Retinal pigment epithelial cell (primary cell): ENCODE data around the gene PARVB.

Source experiments
- DNase-seq: peaks from one replicate; pipeline ENCODE4 v3.0.0-alpha.2; 2010; ENCODE audit warnings: low read depth
- H3K4me3 ChIP-seq: 2 replicates; pipeline ENCODE4 v1.5.1; 2011; ENCODE audit warnings: mild to moderate bottlenecking, low read length, control low read depth, moderate library complexity
- CTCF ChIP-seq: conservative IDR thresholded peaks from 2 replicates; pipeline ENCODE4 v1.5.1; 2011; ENCODE audit warnings: low read depth, low read length, control low read depth, inconsistent platforms

PARVB gene

GRCh38 chr22:44200451-44200850 is 176.3 kb downstream of the PARVB start:
- H3K4me3 ChIP-seq, result no peak overlapping the region
- no peak for TF ChIP-seq CTCF
- DNase-seq, result no peak

- no peak for DNase-seq
- no peak for TF ChIP-seq CTCF
- H3K4me3 ChIP-seq, result no peak overlapping the region
Measured at GRCh38 chr22:44200855-44201550, 176.9 kb downstream of the PARVB start.

- DNase-seq, result no peak
- H3K4me3 ChIP-seq, result no peak overlapping the region
- TF ChIP-seq CTCF, result no peak
Measured at GRCh38 chr22:44201665-44202064, 177.6 kb downstream of the PARVB start.

- TF ChIP-seq CTCF, result no peak
- H3K4me3 ChIP-seq, result no peak overlapping the region
- DNase-seq, result peak; percentile 43
Measured at GRCh38 chr22:44202261-44202789, 178.2 kb downstream of the PARVB start.

GRCh38 chr22:44203203-44203602 is 179.1 kb downstream of the PARVB start:
- DNase-seq, result no peak
- TF ChIP-seq CTCF, result no peak
- no peak overlapping the region for H3K4me3 ChIP-seq

GRCh38 chr22:44204739-44205515 is 180.8 kb downstream of the PARVB start:
- no peak overlapping the region for H3K4me3 ChIP-seq
- no peak for DNase-seq
- no peak for TF ChIP-seq CTCF
